NCI-H2196 treated with DMSO at 0.1 percent for 48 hours (cell line): ENCODE results near the gene GIMAP1.
A peak's percentile ranks its signal among the peaks of the same experiment; 100 is the strongest.

Experiments used
- DNase-seq: peaks from one replicate; lab custom pipeline; 2025; ENCODE audit not compliant: unreplicated experiment; lab: John Stamatoyannopoulos, UW

GIMAP1 gene

DNA sequence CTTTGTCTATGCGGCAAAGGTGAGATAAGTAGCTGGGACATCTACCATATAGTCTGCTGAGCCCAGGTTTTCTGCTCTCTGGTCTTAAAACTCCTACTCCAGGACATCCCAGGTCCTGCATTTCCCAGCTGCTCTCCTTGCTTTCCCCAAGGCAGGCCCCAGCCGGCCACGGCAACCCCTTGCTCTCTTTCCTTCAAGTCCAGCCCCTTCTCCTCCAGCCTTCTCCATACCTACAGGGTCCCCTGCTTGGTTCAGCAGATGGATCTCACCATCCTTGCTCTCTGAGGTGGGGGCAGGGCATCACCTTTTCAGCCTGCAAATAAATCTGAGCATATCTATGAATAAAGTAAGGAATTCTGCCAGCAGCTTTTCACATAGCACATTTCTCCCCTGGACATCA lies 29.5 kb downstream of the GIMAP1 start:
- DNase-seq = no peak

DNA sequence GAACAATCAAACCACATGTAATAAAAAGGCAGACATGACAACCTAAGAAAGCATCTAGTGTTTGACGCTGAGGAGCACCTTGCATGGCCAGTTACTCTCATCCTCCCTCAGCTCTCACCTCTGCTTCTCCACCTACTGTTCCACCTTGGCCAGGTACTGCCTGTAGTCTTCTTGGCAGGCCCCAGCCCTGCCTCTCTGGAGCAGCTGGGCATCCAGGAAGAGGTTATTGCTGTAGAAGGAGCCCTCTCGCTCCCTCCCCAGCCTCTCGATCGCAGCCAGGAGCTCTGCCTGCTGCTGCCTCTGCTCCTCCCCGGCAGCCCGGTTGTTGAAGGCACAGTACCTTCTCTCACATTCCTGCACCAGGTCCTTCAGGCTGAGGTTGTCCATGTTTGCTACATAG lies 30.5 kb downstream of the GIMAP1 start:
- DNase-seq = no peak

- no peak for DNase-seq
Observed at GRCh38 chr7:150748376-150748775, 32.0 kb downstream of the GIMAP1 start.

GRCh38 chr7:150751702-150752101 lies 35.3 kb downstream of the GIMAP1 start:
- no peak for DNase-seq

DNA sequence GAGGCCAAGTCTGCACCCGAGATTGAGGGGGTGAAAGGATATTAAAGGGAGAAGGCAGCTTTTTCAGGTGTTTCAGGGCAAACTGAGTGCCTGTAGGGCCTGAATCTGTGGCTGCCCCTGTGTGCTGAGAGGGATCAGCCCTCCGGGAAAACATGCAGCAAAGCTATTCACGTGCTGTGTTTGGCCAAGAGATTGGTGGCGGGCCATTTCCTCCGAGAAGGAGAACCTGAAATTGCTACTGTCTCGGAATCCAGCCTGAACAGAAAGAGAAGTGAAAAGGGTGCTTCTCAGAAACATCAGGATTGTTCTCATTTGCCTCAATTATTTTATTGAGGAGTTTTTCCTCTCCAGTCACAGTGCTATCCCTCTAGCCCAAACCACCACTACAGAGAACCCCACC lies 36.8 kb downstream of the GIMAP1 start:
- no peak for DNase-seq

- peak; percentile 9 for DNase-seq
Observed at GRCh38 chr7:150753826-150754603, 37.6 kb downstream of the GIMAP1 start.

- DNase-seq = no peak
Observed at GRCh38 chr7:150754951-150755350, 38.5 kb downstream of the GIMAP1 start.

DNA sequence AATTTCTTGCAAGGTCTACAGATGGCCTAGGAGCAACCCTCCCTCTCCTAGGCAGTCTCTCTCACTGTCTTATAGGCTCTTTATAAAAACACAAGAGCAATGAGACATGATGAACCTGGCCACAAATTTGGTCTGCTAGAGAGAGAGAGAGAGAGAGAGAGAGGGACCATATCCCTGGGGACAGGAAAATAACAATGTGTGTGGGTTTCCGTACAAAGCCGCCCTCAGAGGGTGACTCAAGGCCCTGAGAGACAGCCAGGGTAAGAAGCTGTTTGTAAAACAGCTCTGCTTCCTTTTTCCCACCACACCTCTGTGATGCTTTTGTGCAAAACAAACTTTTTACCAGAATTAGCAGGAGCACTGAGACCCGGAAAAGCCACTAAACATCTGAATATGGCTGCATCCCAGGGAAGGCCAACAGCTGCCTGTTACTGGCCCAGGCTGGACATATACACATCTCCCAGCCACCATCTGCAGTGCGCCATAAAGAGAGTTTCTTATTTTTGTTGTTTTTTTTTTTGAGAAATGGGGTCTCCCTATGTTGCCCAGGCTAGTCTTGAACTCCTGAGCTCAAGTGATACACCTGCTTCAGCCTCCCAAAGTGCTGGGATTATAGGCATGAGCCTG lies 39.2 kb downstream of the GIMAP1 start:
- no peak for DNase-seq

GRCh38 chr7:150756166-150756565 lies 39.8 kb downstream of the GIMAP1 start:
- DNase-seq = no peak

DNA sequence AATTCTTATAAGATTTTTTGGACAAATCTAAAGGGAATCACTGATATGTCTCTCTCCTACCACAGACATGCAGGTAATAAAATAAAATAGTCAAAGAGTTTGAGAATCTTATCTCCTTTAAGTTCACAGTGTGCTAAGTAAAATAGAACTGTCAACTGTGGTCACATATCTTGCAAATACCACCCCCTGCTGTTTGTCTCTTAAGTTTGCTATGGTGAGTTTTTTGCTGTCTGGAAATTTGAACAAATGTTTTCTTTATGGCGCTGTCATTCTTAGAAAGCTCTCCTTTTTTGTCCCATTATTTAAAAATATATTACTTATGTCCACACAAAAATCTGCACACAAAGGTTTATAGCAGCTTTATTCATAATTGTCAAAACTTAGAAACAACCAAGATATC lies 40.4 kb downstream of the GIMAP1 start:
- no peak for DNase-seq

DNA sequence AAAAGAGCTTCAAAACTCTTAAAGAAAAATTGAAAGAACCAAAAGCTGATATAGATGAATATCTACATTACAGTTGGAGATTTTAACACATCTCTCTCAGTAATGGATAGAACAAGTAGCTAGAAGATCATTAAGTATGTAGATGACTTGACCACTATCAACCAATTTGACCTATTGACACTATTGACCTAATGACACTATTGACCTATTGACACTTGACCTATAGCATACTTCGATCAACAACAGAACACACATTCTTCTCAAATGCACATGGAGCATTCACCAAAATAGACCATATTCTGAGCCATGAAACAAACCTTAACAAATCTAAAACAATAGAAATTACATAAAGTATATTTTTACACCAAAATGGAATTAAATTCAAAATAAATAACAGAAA lies 43.1 kb downstream of the GIMAP1 start:
- DNase-seq = no peak

DNA sequence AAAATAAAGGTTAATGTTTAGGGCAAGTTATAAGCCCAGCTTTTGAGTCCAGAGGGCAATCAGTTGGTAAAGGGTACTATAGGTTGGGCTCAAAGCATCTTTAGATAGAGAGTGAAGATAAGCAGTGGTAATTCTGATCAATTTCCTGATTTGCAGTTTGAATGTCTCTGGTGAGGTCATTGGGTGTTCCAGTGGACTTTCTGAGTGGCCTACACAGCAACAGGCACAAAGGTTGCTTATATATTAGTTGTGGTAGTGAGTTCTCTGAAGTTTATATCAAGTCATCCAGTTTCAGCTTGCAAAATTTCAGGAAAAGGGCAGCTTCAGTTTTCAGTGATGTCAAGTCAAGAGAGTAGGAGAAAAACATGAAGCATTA lies 49.9 kb downstream of the GIMAP1 start:
- DNase-seq = no peak

DNA sequence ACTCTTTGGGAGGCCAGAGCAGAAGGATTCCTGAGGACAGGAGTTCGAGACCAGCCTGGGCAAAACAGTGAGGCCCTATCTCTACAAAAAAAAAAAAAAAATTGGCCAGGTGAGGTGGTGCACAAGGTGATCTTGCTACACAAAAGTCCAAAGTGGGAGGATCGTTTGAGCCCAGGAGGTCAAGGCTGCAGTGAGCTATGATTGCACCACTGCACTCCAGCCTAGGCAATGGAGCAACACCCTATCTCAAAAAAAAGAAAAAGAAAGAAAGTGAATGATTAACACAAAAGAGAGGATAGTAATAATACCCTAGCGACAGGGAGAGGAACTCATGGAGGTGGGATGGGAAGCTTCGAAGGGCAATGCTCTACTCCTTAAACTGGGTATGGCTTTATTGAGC lies 53.4 kb downstream of the GIMAP1 start:
- DNase-seq = no peak
